H9 (cell line): Measurements from ENCODE around the gene LIAS. TPM values are rescaled to one million over a fixed set of nuclear protein-coding genes. Genes with fewer than 3 reads are reported as not detected.

Experiments used
- DNase-seq: peaks from one replicate; pipeline ENCODE4 v3.0.0-alpha.2; 2017
- H2AFZ ChIP-seq: one replicate; pipeline ENCODE4 v1.6.1; 2013; ENCODE audit warnings: mild to moderate bottlenecking, low read length, control low read depth, moderate library complexity
- H2AK5ac ChIP-seq: 2 replicates; pipeline ENCODE4 v1.6.1; 2013; ENCODE audit warnings: low read length, control low read depth, mixed read lengths; ENCODE audit not compliant: insufficient read length
- H2BK120ac ChIP-seq: one replicate; pipeline ENCODE4 v1.6.1; 2013; ENCODE audit warnings: low read depth, mild to moderate bottlenecking, low read length, control low read depth, inconsistent platforms; ENCODE audit not compliant: poor library complexity, severe bottlenecking
- H2BK12ac ChIP-seq: 2 replicates; pipeline ENCODE4 v1.6.1; 2013; ENCODE audit warnings: low read length, control low read depth, mixed read lengths, low read depth; ENCODE audit not compliant: insufficient read length
- H2BK15ac ChIP-seq: 2 replicates; pipeline ENCODE4 v1.6.1; 2013; ENCODE audit warnings: low read depth, low read length, control low read depth
- H2BK20ac ChIP-seq: one replicate; pipeline ENCODE4 v1.6.1; 2013; ENCODE audit warnings: low read depth, mild to moderate bottlenecking, low read length, control low read depth, inconsistent platforms; ENCODE audit not compliant: poor library complexity, severe bottlenecking
- H2BK5ac ChIP-seq: 2 replicates; pipeline ENCODE4 v1.6.1; 2013; ENCODE audit warnings: low read length, control low read depth, mixed read lengths; ENCODE audit not compliant: insufficient read length
- H3K14ac ChIP-seq: 2 replicates; pipeline ENCODE4 v1.6.1; 2013; ENCODE audit warnings: low read length, control low read depth; ENCODE audit not compliant: insufficient read depth
- H3K18ac ChIP-seq: 2 replicates; pipeline ENCODE4 v1.6.1; 2013; ENCODE audit warnings: low read depth, mild to moderate bottlenecking, mixed read lengths, low read length, control low read depth; ENCODE audit not compliant: insufficient read length
- H3K23ac ChIP-seq: 2 replicates; pipeline ENCODE4 v1.6.1; 2013; ENCODE audit warnings: low read length, control low read depth, mixed read lengths, low read depth; ENCODE audit not compliant: insufficient read length
- H3K23me2 ChIP-seq: 2 replicates; pipeline ENCODE4 v1.6.1; 2013; ENCODE audit warnings: low read depth, mild to moderate bottlenecking, mixed read lengths, low read length, control low read depth; ENCODE audit not compliant: insufficient read length, poor library complexity, severe bottlenecking
- H3K27ac ChIP-seq: 2 replicates; pipeline ENCODE4 v1.5.1; 2013; ENCODE audit warnings: low read length, control low read depth, mixed read lengths, low read depth; ENCODE audit not compliant: insufficient read length
- H3K27me3 ChIP-seq: 2 replicates; pipeline ENCODE4 v1.6.1; 2013; ENCODE audit warnings: low read length, control low read depth, inconsistent platforms; ENCODE audit not compliant: insufficient read depth
- H3K4ac ChIP-seq: 2 replicates; pipeline ENCODE4 v1.6.1; 2013; ENCODE audit warnings: low read depth, mild to moderate bottlenecking, control low read depth, inconsistent platforms, low read length, moderate library complexity
- H3K4me1 ChIP-seq: 2 replicates; pipeline ENCODE4 v1.6.1; 2013; ENCODE audit warnings: low read length, control low read depth, inconsistent platforms; ENCODE audit not compliant: insufficient read depth
- H3K4me2 ChIP-seq: 2 replicates; pipeline ENCODE4 v1.6.1; 2013; ENCODE audit warnings: low read length, control low read depth, mixed read lengths; ENCODE audit not compliant: insufficient read length, insufficient read depth
- H3K56ac ChIP-seq: 2 replicates; pipeline ENCODE4 v1.6.1; 2013; ENCODE audit warnings: low read depth, mild to moderate bottlenecking, mixed read lengths, low read length, control low read depth; ENCODE audit not compliant: insufficient read length
- H3K79me1 ChIP-seq: 2 replicates; pipeline ENCODE4 v1.6.1; 2013; ENCODE audit warnings: low read depth, mild to moderate bottlenecking, moderate library complexity, low read length, control low read depth, inconsistent platforms; ENCODE audit not compliant: insufficient read depth, poor library complexity, severe bottlenecking
- H3K79me2 ChIP-seq: 2 replicates; pipeline ENCODE4 v1.6.1; 2013; ENCODE audit warnings: low read length, control low read depth, inconsistent platforms; ENCODE audit not compliant: insufficient read depth
- H3K9ac ChIP-seq: 2 replicates; pipeline ENCODE4 v1.6.1; 2013; ENCODE audit warnings: low read length, control low read depth, mixed read lengths; ENCODE audit not compliant: insufficient read length; ENCODE audit errors: extremely low read depth
- H3K9me3 ChIP-seq: one replicate; pipeline ENCODE4 v1.6.1; 2013; ENCODE audit warnings: low read depth, low read length, inconsistent platforms; ENCODE audit not compliant: control insufficient read depth
- H3T11ph ChIP-seq: one replicate; pipeline ENCODE4 v1.6.1; 2013; ENCODE audit warnings: mild to moderate bottlenecking, low read length, control low read depth, inconsistent platforms
- H4K20me1 ChIP-seq: one replicate; pipeline ENCODE4 v1.6.1; 2013; ENCODE audit not compliant: control insufficient read depth, insufficient read length, insufficient read depth
- H4K5ac ChIP-seq: 2 replicates; pipeline ENCODE4 v1.6.1; 2013; ENCODE audit warnings: low read depth, mild to moderate bottlenecking, mixed read lengths, low read length, control low read depth; ENCODE audit not compliant: insufficient read length
- H4K8ac ChIP-seq: replicated peaks from 2 replicates; pipeline ENCODE4 v1.6.1; 2013; ENCODE audit warnings: low read length, control low read depth, mixed read lengths, low read depth; ENCODE audit not compliant: insufficient read length
- H4K91ac ChIP-seq: 2 replicates; pipeline ENCODE4 v1.6.1; 2013; ENCODE audit warnings: low read depth, mild to moderate bottlenecking, moderate library complexity, mixed read lengths, low read length, control low read depth; ENCODE audit not compliant: insufficient read length
- H3K27ac Mint-ChIP-seq, 3 experiments: 2 replicates in 2 of 3; 3 replicates in 1 of 3; pipeline ENCODE4 v1.8.0; 2020 to 2021; ENCODE audit warnings: mixed read lengths in 3 of 3, mild to moderate bottlenecking in 1 of 3, moderate library complexity in 1 of 3
- H3K27me3 Mint-ChIP-seq: 2 replicates; pipeline ENCODE4 v1.8.0; 2021; ENCODE audit warnings: low read depth, mild to moderate bottlenecking, moderate library complexity, mixed read lengths
- H3K36me3 Mint-ChIP-seq, 3 experiments: 2 replicates in 2 of 3; 3 replicates in 1 of 3; pipeline ENCODE4 v1.8.0; 2020 to 2021; ENCODE audit warnings: low read depth in 3 of 3, mixed read lengths in 3 of 3; ENCODE audit not compliant: insufficient read depth in 1 of 3
- H3K4me1 Mint-ChIP-seq, 2 experiments: 2 replicates each; pipeline ENCODE4 v1.8.0; 2020; ENCODE audit warnings: mixed read lengths in 2 of 2
- H3K4me3 Mint-ChIP-seq, 2 experiments: 2 replicates in 1 of 2; 3 replicates in 1 of 2; pipeline ENCODE4 v1.8.0; 2020 to 2021; ENCODE audit warnings: mild to moderate bottlenecking in 2 of 2, mixed read lengths in 2 of 2, moderate library complexity in 1 of 2
- H3K9me3 Mint-ChIP-seq, 2 experiments: 2 replicates in 1 of 2; 3 replicates in 1 of 2; pipeline ENCODE4 v1.8.0; 2020; ENCODE audit warnings: mild to moderate bottlenecking in 2 of 2, mixed read lengths in 2 of 2, moderate library complexity in 1 of 2
- WGBS: extraction: QIAGEN DNeasy Blood & Tissue Kit; methylation state at CpG from one replicate; pipeline ENCODE4 v1.1.7; 2013; ENCODE audit warnings: missing lambda C conversion rate, low lambda C conversion rate, mixed read lengths; ENCODE audit not compliant: insufficient read length; ENCODE audit errors: extremely low coverage; 5-methylcytosine and 5-hydroxymethylcytosine counted together
- total RNA-seq: library from RNA; stranded (reverse); gene quantifications from 2 replicates; pipeline ENCODE4 v1.2.1, GENCODE V29; 2021
- TF ChIP-seq, protein P1 (sequence below): fragments of 200-600 bp; sonication (generic); conservative IDR thresholded peaks from 3 replicates; pipeline ENCODE4 v1.8.0; 2021; ENCODE audit warnings: antibody characterized with exemption, mild to moderate bottlenecking

LIAS gene
- total RNA-seq, 1 experiment from 2014 or later, result 18.5 TPM

DNA sequence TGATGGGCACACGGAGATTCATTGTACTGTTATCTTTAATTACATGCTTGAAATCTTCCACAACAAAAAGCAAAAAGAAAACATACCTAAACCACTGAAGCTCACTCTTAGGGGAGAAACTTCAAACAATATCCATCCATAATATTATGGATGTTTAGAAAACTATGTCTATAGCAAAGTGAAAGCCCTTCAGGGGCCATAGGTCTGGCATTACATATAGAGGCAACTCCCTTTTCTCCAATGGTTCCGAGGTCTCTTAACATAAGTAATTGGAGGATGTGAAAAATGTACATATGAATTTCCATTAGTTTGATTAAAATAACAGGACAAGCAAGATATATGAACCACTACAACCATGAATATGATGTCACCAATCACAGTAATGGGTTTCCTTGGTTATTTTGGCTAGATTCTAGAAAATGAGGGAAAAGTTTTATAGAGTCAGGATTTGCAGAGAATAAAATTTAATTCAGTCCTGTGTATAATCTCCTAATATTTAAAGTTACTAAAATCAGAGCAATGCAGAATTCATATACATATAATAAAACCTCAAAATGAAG is 57.6 kb downstream of the LIAS start:
- Histone ChIP-seq H2BK15ac (no peak overlapping the region), H3K18ac (no peak overlapping the region), H3K4me2 (no peak overlapping the region), H4K5ac (no peak overlapping the region), H3K14ac (no peak overlapping the region), H3K23me2 (no peaks in the 10 kb centered on the region), H4K91ac (no peak overlapping the region), H3K9ac (no peak overlapping the region), H2BK5ac (no peak overlapping the region), H2BK120ac (no peak overlapping the region), H3K23ac (no peak overlapping the region), H4K20me1 (no peaks in the 10 kb centered on the region), H3K79me2 (no peaks in the 10 kb centered on the region; the same call in 1 of the 2 replicates), H3K27me3 (no peaks in the 10 kb centered on the region), H3K79me1 (no peaks in the 10 kb centered on the region), H2BK12ac (no peak overlapping the region), H3T11ph (no peak overlapping the region), H3K9me3 (no peaks in the 10 kb centered on the region), H2AK5ac (no peak overlapping the region), H2BK20ac (no peak overlapping the region), H3K4ac (no peak overlapping the region), H3K56ac (no peak overlapping the region), H4K8ac (no peak overlapping the region), H2AFZ (no peak overlapping the region), H3K4me1 (no peaks in the 10 kb centered on the region), H3K27ac (no peak overlapping the region)
- TF ChIP-seq, protein P1, sequence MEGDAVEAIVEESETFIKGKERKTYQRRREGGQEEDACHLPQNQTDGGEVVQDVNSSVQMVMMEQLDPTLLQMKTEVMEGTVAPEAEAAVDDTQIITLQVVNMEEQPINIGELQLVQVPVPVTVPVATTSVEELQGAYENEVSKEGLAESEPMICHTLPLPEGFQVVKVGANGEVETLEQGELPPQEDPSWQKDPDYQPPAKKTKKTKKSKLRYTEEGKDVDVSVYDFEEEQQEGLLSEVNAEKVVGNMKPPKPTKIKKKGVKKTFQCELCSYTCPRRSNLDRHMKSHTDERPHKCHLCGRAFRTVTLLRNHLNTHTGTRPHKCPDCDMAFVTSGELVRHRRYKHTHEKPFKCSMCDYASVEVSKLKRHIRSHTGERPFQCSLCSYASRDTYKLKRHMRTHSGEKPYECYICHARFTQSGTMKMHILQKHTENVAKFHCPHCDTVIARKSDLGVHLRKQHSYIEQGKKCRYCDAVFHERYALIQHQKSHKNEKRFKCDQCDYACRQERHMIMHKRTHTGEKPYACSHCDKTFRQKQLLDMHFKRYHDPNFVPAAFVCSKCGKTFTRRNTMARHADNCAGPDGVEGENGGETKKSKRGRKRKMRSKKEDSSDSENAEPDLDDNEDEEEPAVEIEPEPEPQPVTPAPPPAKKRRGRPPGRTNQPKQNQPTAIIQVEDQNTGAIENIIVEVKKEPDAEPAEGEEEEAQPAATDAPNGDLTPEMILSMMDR, result no peak
- DNase-seq, result no peak
- no peaks in the 10 kb centered on the region for H3K9me3 Mint-ChIP-seq
- H3K4me1 Mint-ChIP-seq, result no peaks in the 10 kb centered on the region
- no peak overlapping the region for H3K27ac Mint-ChIP-seq
- H3K36me3 Mint-ChIP-seq, result peaks cover 12 to 56% (median 35%) of the 10 kb centered on the region in 3 experiments; a peak in 6 of 7 replicates
- no CpG with 5 or more reads among the region's 2 CpGs for whole genome bisulfite sequencing
- no peak overlapping the region for H3K4me3 Mint-ChIP-seq
- no peaks in the 10 kb centered on the region for H3K27me3 Mint-ChIP-seq
